ENCODE measurements around the gene GPX3.

GPX3 gene

GRCh38 chr5:151014680-151015343, 5.6 kb upstream of the GPX3 start:
- no peak for DNase-seq

- no peak for DNase-seq
These were observed 4.3 kb upstream of the GPX3 start for GRCh38 chr5:151015974-151016587.

GRCh38 chr5:151016700-151017099, 3.7 kb upstream of the GPX3 start:
- no peak for DNase-seq

GRCh38 chr5:151017897-151018296, 2.5 kb upstream of the GPX3 start:
- DNase-seq: no peak

GRCh38 chr5:151018846-151019245, 1.5 kb upstream of the GPX3 start:
- no peak for DNase-seq

GRCh38 chr5:151019331-151019730, 1.1 kb upstream of the GPX3 start:
- DNase-seq: no peak

- no peak for DNase-seq
These were observed 1.4 kb downstream of the GPX3 start for GRCh38 chr5:151021746-151022145.

- no peak for DNase-seq
These were observed 2.2 kb downstream of the GPX3 start for GRCh38 chr5:151022511-151023018.

- DNase-seq: no peak
These were observed 2.7 kb downstream of the GPX3 start for GRCh38 chr5:151023047-151023615.

GRCh38 chr5:151023651-151024050, 3.3 kb downstream of the GPX3 start:
- DNase-seq: no peak

- DNase-seq: no peak
These were observed 4.3 kb downstream of the GPX3 start for GRCh38 chr5:151024440-151025249.

- DNase-seq: no peak
These were observed 4.8 kb downstream of the GPX3 start for GRCh38 chr5:151025250-151025606.

- DNase-seq: no peak
These were observed 5.7 kb downstream of the GPX3 start for GRCh38 chr5:151026088-151026487.

- no peak for DNase-seq
These were observed 6.3 kb downstream of the GPX3 start for GRCh38 chr5:151026679-151027078.

GRCh38 chr5:151027961-151028479, 7.6 kb downstream of the GPX3 start:
- DNase-seq: no peak

- DNase-seq: no peak
These were observed 8.3 kb downstream of the GPX3 start for GRCh38 chr5:151028717-151029116.

GRCh38 chr5:151029179-151030055, 9.0 kb downstream of the GPX3 start:
- DNase-seq: no peak

GRCh38 chr5:151030056-151030336, 9.6 kb downstream of the GPX3 start:
- no peak for DNase-seq

GRCh38 chr5:151030379-151030778, 10.0 kb downstream of the GPX3 start:
- no peak for DNase-seq

- no peak for DNase-seq
These were observed 11.2 kb downstream of the GPX3 start for GRCh38 chr5:151031554-151031953.

- DNase-seq: no peak
These were observed 13.0 kb downstream of the GPX3 start for GRCh38 chr5:151033217-151033934.
